Measurements from ENCODE around the gene KDSR. TPM values are rescaled to one million over a fixed set of nuclear protein-coding genes. Genes with fewer than 3 reads are reported as not detected.

The KDSR gene
- 24.9 and 25.3 TPM in 2 replicates for polyA plus RNA-seq (2013)

- Histone ChIP-seq H3K79me1 (ENCODE audit: low read length) (peaks cover 11% of the 10 kb centered on the region), H3K27ac (ENCODE audit: low read depth, low read length) (peak within 1 kb of the TSS; percentile 99), H3K4me2 (ENCODE audit: low read length) (peak within 1 kb of the TSS; percentile 56), H3K4me3 (ENCODE audit: low read depth, low read length) (peak within 1 kb of the TSS; percentile 90), H3K14ac (ENCODE audit: low read length) (peak within 1 kb of the TSS; percentile 100), H3K79me2 (ENCODE audit: control insufficient read depth, insufficient read depth, low read length, poor library complexity) (peaks cover 8% of the 10 kb centered on the region), H3K36me3 (ENCODE audit: control insufficient read depth in 1 of 2, insufficient read depth in 2 of 2, low read length in 2 of 2) (peaks cover under 1 to 3% of the 10 kb centered on the region in 2 experiments), H2BK120ac (ENCODE audit: insufficient read depth, low read length, poor library complexity) (peak within 1 kb of the TSS; percentile 99), H3K9me3 (ENCODE audit: insufficient read depth, low read depth, low read length) (no peaks in the 10 kb centered on the region), H2AK5ac (ENCODE audit: low read length) (peak within 1 kb of the TSS; percentile 77), H3K9ac (ENCODE audit: low read length) (peak within 1 kb of the TSS; percentile 96), H2BK5ac (ENCODE audit: low read depth, low read length, poor library complexity) (peak within 1 kb of the TSS; percentile 99), H3K27me3 (ENCODE audit: insufficient read depth, low read length) (no peaks in the 10 kb centered on the region), H3K4ac (ENCODE audit: low read depth, low read length) (peak within 1 kb of the TSS; percentile 74), H4K91ac (ENCODE audit: low read depth, low read length) (peak within 1 kb of the TSS; percentile 90), H2AFZ (ENCODE audit: insufficient read depth, low read length, poor library complexity) (peak within 1 kb of the TSS; percentile 92), H4K12ac (ENCODE audit: low read depth, low read length) (peak within 1 kb of the TSS; percentile 97), H3K18ac (ENCODE audit: low read length) (peak within 1 kb of the TSS; percentile 100), H3K4me1 (ENCODE audit: control insufficient read depth in 1 of 2, insufficient read depth in 2 of 2, low read length in 2 of 2) (no peaks in the 10 kb centered on the region), H2BK12ac (ENCODE audit: low read length) (no peak within 1 kb of the TSS), H3K23ac (ENCODE audit: low read length) (no peak within 1 kb of the TSS), H4K8ac (ENCODE audit: low read depth, low read length) (peak within 1 kb of the TSS; percentile 99)
- DNase-seq, result peak; percentile 99 to 100
- no CpG with 5 or more reads among the region's 90 CpGs for WGBS (ENCODE audit: extremely low coverage, insufficient coverage, insufficient read length)
These were observed at the start of gene KDSR for GRCh38 chr18:63367053-63367953. Gene KDSR, minus strand, starts transcription at chr18:63367206. Its CDS starts 88 bp downstream, at chr18:63367118.

- no peaks in the 10 kb centered on the region for H3K4me1 ChIP-seq (ENCODE audit: control insufficient read depth in 1 of 2, insufficient read depth in 2 of 2, low read length in 2 of 2)
- H3K14ac ChIP-seq (ENCODE audit: low read length), result no peak overlapping the region
- H4K8ac ChIP-seq (ENCODE audit: low read depth, low read length), result no peak overlapping the region
- H4K91ac ChIP-seq (ENCODE audit: low read depth, low read length), result no peak overlapping the region
- no peak overlapping the region for H3K9ac ChIP-seq (ENCODE audit: low read length)
- H3K18ac ChIP-seq (ENCODE audit: low read length), result no peak overlapping the region
- WGBS (ENCODE audit: extremely low coverage, insufficient coverage, insufficient read length), result no CpG with 5 or more reads among the region's 4 CpGs
- no peak overlapping the region for H3K23ac ChIP-seq (ENCODE audit: low read length)
- H2BK12ac ChIP-seq (ENCODE audit: low read length), result no peak overlapping the region
- H3K79me2 ChIP-seq (ENCODE audit: control insufficient read depth, insufficient read depth, low read length, poor library complexity), result peaks cover 2% of the 10 kb centered on the region
- no peak overlapping the region for H3K4me2 ChIP-seq (ENCODE audit: low read length)
- H4K12ac ChIP-seq (ENCODE audit: low read depth, low read length), result no peak overlapping the region
- H2AK5ac ChIP-seq (ENCODE audit: low read length), result no peak overlapping the region
- no peaks in the 10 kb centered on the region for H3K27me3 ChIP-seq (ENCODE audit: insufficient read depth, low read length)
- no peak overlapping the region for H2BK5ac ChIP-seq (ENCODE audit: low read depth, low read length, poor library complexity)
- no peak overlapping the region for H3K27ac ChIP-seq (ENCODE audit: low read depth, low read length)
- no peak for DNase-seq
- no peak overlapping the region for H3K4ac ChIP-seq (ENCODE audit: low read depth, low read length)
- H2AFZ ChIP-seq (ENCODE audit: insufficient read depth, low read length, poor library complexity), result no peak overlapping the region
- no peaks in the 10 kb centered on the region for H3K9me3 ChIP-seq (ENCODE audit: insufficient read depth, low read depth, low read length)
- H2BK120ac ChIP-seq (ENCODE audit: insufficient read depth, low read length, poor library complexity), result no peak overlapping the region
- no peaks in the 10 kb centered on the region for H3K79me1 ChIP-seq (ENCODE audit: low read length)
- peaks cover 3 to 28% of the 10 kb centered on the region in 2 experiments for H3K36me3 ChIP-seq (ENCODE audit: control insufficient read depth in 1 of 2, insufficient read depth in 2 of 2, low read length in 2 of 2)
- H3K4me3 ChIP-seq (ENCODE audit: low read depth, low read length), result no peak overlapping the region
These were observed 45.9 kb upstream of the KDSR start for GRCh38 chr18:63412953-63413352.

- Histone ChIP-seq H2BK12ac (ENCODE audit: low read length) (no peak overlapping the region), H3K4ac (ENCODE audit: low read depth, low read length) (no peak overlapping the region), H2AK5ac (ENCODE audit: low read length) (no peak overlapping the region), H3K9me3 (ENCODE audit: insufficient read depth, low read depth, low read length) (no peaks in the 10 kb centered on the region), H2BK120ac (ENCODE audit: insufficient read depth, low read length, poor library complexity) (no peak overlapping the region), H4K8ac (ENCODE audit: low read depth, low read length) (no peak overlapping the region), H4K12ac (ENCODE audit: low read depth, low read length) (no peak overlapping the region), H3K14ac (ENCODE audit: low read length) (no peak overlapping the region), H3K27me3 (ENCODE audit: insufficient read depth, low read length) (no peaks in the 10 kb centered on the region), H2BK5ac (ENCODE audit: low read depth, low read length, poor library complexity) (no peak overlapping the region), H3K27ac (ENCODE audit: low read depth, low read length) (no peak overlapping the region), H3K18ac (ENCODE audit: low read length) (no peak overlapping the region), H3K23ac (ENCODE audit: low read length) (no peak overlapping the region), H4K91ac (ENCODE audit: low read depth, low read length) (no peak overlapping the region), H3K4me2 (ENCODE audit: low read length) (no peak overlapping the region), H3K4me3 (ENCODE audit: low read depth, low read length) (no peak overlapping the region), H2AFZ (ENCODE audit: insufficient read depth, low read length, poor library complexity) (no peak overlapping the region), H3K79me2 (ENCODE audit: control insufficient read depth, insufficient read depth, low read length, poor library complexity) (no peaks in the 10 kb centered on the region), H3K36me3 (ENCODE audit: control insufficient read depth in 1 of 2, insufficient read depth in 2 of 2, low read length in 2 of 2) (peaks cover 3 to 27% of the 10 kb centered on the region in 2 experiments), H3K79me1 (ENCODE audit: low read length) (no peaks in the 10 kb centered on the region), H3K9ac (ENCODE audit: low read length) (no peak overlapping the region), H3K4me1 (ENCODE audit: control insufficient read depth in 1 of 2, insufficient read depth in 2 of 2, low read length in 2 of 2) (no peaks in the 10 kb centered on the region)
- WGBS (ENCODE audit: extremely low coverage, insufficient coverage, insufficient read length), result no CpG with 5 or more reads among the region's 4 CpGs
- DNase-seq, result no peak
These were observed 43.8 kb upstream of the KDSR start for GRCh38 chr18:63410792-63411191.

GRCh38 chr18:63409301-63409700, 42.3 kb upstream of the KDSR start:
- Histone ChIP-seq H3K79me2 (ENCODE audit: control insufficient read depth, insufficient read depth, low read length, poor library complexity) (no peaks in the 10 kb centered on the region), H2BK5ac (ENCODE audit: low read depth, low read length, poor library complexity) (no peak overlapping the region), H3K4ac (ENCODE audit: low read depth, low read length) (no peak overlapping the region), H3K23ac (ENCODE audit: low read length) (no peak overlapping the region), H3K4me1 (ENCODE audit: control insufficient read depth in 1 of 2, insufficient read depth in 2 of 2, low read length in 2 of 2) (no peaks in the 10 kb centered on the region), H3K79me1 (ENCODE audit: low read length) (no peaks in the 10 kb centered on the region), H3K27me3 (ENCODE audit: insufficient read depth, low read length) (no peaks in the 10 kb centered on the region), H3K9me3 (ENCODE audit: insufficient read depth, low read depth, low read length) (no peaks in the 10 kb centered on the region), H4K8ac (ENCODE audit: low read depth, low read length) (no peak overlapping the region), H3K4me3 (ENCODE audit: low read depth, low read length) (no peak overlapping the region), H2AFZ (ENCODE audit: insufficient read depth, low read length, poor library complexity) (no peak overlapping the region), H3K18ac (ENCODE audit: low read length) (no peak overlapping the region), H3K36me3 (ENCODE audit: control insufficient read depth in 1 of 2, insufficient read depth in 2 of 2, low read length in 2 of 2) (peaks cover 0 to 26% of the 10 kb centered on the region in 2 experiments), H2BK12ac (ENCODE audit: low read length) (no peak overlapping the region), H2BK120ac (ENCODE audit: insufficient read depth, low read length, poor library complexity) (no peak overlapping the region), H3K4me2 (ENCODE audit: low read length) (no peak overlapping the region), H3K9ac (ENCODE audit: low read length) (no peak overlapping the region), H4K91ac (ENCODE audit: low read depth, low read length) (no peak overlapping the region), H4K12ac (ENCODE audit: low read depth, low read length) (no peak overlapping the region), H3K14ac (ENCODE audit: low read length) (no peak overlapping the region), H2AK5ac (ENCODE audit: low read length) (no peak overlapping the region), H3K27ac (ENCODE audit: low read depth, low read length) (no peak overlapping the region)
- no peak for DNase-seq
- no CpG with 5 or more reads among the region's 5 CpGs for WGBS (ENCODE audit: extremely low coverage, insufficient coverage, insufficient read length)

Measured in trophoblast cell (in vitro differentiated cells and primary cell).